ENCODE data around the gene CARD9.
"Not testable (repeated sequence)": the region's sequence is repeated elsewhere in the genome, so short reads cannot be mapped to it uniquely, and the experiment has no call there.

Gene CARD9

DNA sequence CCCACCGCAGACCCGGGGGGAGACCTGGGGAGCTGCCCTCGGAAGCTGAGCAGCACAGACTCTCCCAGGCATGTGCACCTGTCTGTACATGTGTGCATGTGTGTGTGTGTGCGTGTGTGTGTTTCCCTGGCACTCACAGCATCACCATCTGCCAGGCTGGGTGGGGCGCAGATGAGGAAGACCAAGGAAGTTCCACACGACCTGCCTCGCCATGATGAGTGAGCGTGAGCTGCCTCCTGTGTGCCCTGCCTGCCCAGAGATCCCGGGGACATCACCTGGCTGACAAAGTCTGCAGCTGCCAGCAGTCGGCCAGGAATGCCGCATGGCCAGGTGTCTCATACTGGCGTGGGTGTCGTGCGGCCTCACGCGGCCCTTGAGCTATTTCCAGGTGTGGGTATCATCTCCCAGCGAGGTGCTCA is 50.1 kb downstream of the CARD9 start:
- Mint-ChIP-seq H3K4me1 (peaks cover 52% of the 10 kb centered on the region), H3K27ac (no peak overlapping the region), H3K9me3 (peaks cover 15% of the 10 kb centered on the region), H3K4me3 (no peak overlapping the region), H3K36me3 (ENCODE audit: low read depth) (no peaks in the 10 kb centered on the region), H3K27me3 (ENCODE audit: low read depth, poor library complexity) (peaks cover 12% of the 10 kb centered on the region)
- no peak for TF ChIP-seq CTCF (IDR thresholded peaks at IDR 0.05)
- DNase-seq, result no peak

DNA sequence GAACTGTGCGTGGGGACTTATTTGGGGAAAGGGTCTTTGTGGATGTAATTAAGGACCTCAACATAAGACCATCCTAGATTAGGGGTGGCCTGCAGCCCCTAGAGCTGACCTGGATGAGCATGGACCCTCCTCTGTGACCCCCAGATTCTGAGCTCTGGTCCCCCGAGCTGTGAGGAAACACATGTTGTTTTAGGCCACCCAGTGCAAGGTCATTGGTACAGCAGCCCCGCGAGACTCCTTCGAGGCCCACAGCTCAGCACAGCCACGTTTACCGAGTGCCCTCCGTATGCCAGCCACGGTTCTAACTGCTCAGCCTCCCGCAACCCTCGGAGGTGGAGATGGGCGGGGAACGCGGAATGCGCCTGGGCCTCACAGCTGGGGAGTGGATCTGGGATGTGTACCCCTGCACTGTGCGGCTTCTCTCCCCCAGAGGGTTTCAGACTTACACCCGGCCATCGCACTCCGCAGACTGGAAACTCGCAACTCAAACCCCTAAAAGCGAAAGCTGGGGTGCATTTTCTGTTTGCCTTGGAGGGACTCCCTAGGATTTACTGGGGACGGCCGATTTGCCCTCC is 50.6 kb downstream of the CARD9 start:
- peaks cover 12% of the 10 kb centered on the region for H3K27me3 Mint-ChIP-seq (ENCODE audit: low read depth, poor library complexity)
- H3K4me3 Mint-ChIP-seq, result no peak overlapping the region
- H3K9me3 Mint-ChIP-seq, result peaks cover 15% of the 10 kb centered on the region
- H3K36me3 Mint-ChIP-seq (ENCODE audit: low read depth), result no peaks in the 10 kb centered on the region
- no peak overlapping the region for H3K27ac Mint-ChIP-seq
- TF ChIP-seq CTCF (IDR thresholded peaks at IDR 0.05), result no peak
- peaks cover 57% of the 10 kb centered on the region for H3K4me1 Mint-ChIP-seq
- DNase-seq, result no peak

DNA sequence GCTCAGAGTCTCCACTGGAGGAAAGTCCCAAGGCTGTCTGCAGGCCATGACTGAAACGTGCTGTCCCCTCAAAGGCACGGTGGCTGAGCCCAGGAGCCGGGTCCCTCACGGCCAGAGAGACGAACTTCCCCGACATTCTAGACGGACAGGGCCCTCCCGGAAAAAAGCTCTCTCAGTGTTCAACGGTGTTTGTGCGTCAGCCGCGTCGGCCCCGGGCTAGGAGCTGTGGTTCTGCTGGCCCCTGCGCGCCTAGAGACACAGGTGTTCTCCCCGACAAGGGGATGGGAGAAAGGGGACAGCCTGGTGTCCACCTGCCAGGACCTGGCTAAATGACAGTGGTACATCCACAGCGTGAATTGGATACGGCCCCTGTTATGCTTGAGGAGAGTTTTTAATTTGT is 51.9 kb downstream of the CARD9 start:
- peaks cover 12% of the 10 kb centered on the region for H3K27me3 Mint-ChIP-seq (ENCODE audit: low read depth, poor library complexity)
- no peak overlapping the region for H3K27ac Mint-ChIP-seq
- H3K9me3 Mint-ChIP-seq, result peaks cover 17% of the 10 kb centered on the region
- no peak overlapping the region for H3K4me3 Mint-ChIP-seq
- peaks cover 64% of the 10 kb centered on the region for H3K4me1 Mint-ChIP-seq
- TF ChIP-seq CTCF (IDR thresholded peaks at IDR 0.05), result no peak
- DNase-seq, result no peak
- H3K36me3 Mint-ChIP-seq (ENCODE audit: low read depth), result no peaks in the 10 kb centered on the region

GRCh38 chr9:136320972-136321371 is 52.5 kb downstream of the CARD9 start:
- Mint-ChIP-seq H3K27me3 (ENCODE audit: low read depth, poor library complexity) (peaks cover 16% of the 10 kb centered on the region), H3K4me1 (peaks cover 58% of the 10 kb centered on the region), H3K9me3 (peaks cover 23% of the 10 kb centered on the region)
- not testable (repeated sequence) for H3K27ac Mint-ChIP-seq; H3K36me3 Mint-ChIP-seq (ENCODE audit: low read depth); DNase-seq; H3K4me3 Mint-ChIP-seq

DNA sequence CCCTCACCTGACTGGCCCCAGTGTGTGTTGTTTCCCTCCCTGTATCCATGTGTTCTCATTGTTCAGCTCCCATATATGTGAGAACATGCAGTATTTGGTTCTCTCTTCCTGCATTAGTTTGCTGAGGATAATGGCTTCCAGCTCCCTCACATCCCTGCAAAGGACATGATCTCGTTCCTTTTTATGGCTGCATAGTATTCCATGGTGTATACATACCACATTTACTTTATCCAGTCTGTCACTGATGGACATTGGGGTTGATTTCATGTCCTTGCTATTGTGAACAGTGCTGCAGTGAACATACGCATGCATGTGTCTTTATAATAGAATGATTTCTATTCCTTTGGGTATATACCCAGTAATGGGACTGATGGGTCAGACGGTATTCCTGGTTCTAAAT is 53.5 kb downstream of the CARD9 start:
- Mint-ChIP-seq H3K4me1 (peaks cover 48% of the 10 kb centered on the region), H3K9me3 (peaks cover 33% of the 10 kb centered on the region), H3K27me3 (ENCODE audit: low read depth, poor library complexity) (peaks cover 12% of the 10 kb centered on the region)
- H3K4me3 Mint-ChIP-seq; DNase-seq; H3K36me3 Mint-ChIP-seq (ENCODE audit: low read depth); H3K27ac Mint-ChIP-seq: not testable (repeated sequence)

DNA sequence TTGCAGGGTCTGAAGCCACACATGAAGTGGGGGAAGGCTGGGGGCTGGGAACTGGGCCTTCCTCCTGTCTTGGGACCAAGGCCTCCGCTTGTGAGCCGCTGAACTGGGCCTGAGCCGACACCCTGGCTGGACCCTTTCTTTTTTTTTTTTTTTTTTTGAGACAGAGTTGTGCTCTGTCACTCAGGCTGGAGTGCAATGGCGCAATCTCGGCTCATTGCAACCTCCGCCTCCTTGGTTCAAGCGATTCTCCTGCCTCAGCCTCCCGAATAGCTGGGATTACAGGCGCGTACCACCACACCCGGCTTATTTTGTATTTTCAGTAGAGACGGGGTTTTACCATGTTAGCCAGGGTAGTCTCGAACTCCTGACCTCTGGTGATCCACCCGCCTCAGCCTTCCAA is 54.2 kb downstream of the CARD9 start:
- not testable (repeated sequence) for H3K27ac Mint-ChIP-seq

GRCh38 chr9:136318776-136319241 is 54.7 kb downstream of the CARD9 start:
- Mint-ChIP-seq H3K4me1 (peaks cover 43% of the 10 kb centered on the region), H3K27ac (no peak overlapping the region), H3K27me3 (ENCODE audit: low read depth, poor library complexity) (peaks cover 12% of the 10 kb centered on the region), H3K36me3 (ENCODE audit: low read depth) (peaks cover 7% of the 10 kb centered on the region), H3K4me3 (no peak overlapping the region), H3K9me3 (peaks cover 41% of the 10 kb centered on the region)
- TF ChIP-seq CTCF (IDR thresholded peaks at IDR 0.05), result no peak
- no peak for DNase-seq

More for the DNA sequence above, 54.2 kb downstream of the CARD9 start:
- peaks cover 12% of the 10 kb centered on the region for H3K27me3 Mint-ChIP-seq (ENCODE audit: low read depth, poor library complexity)
- peaks cover 46% of the 10 kb centered on the region for H3K4me1 Mint-ChIP-seq
- H3K4me3 Mint-ChIP-seq; H3K36me3 Mint-ChIP-seq (ENCODE audit: low read depth); DNase-seq: not testable (repeated sequence)
- peaks cover 41% of the 10 kb centered on the region for H3K9me3 Mint-ChIP-seq
